Suppressor macrophage treated with lipopolysaccharide for 1 hour (primary cell): Measurements from ENCODE around the gene CTRB1.
"Not testable (repeated sequence)": the region's sequence is repeated elsewhere in the genome, so short reads cannot be mapped to it uniquely, and the experiment has no call there.

Experiments used
- DNase-seq, 3 donors: peaks; one replicate each; pipeline ENCODE4 v3.0.0-alpha.2; 2020 to 2022

Gene CTRB1

GRCh38 chr16:75242436-75243078, 23.8 kb downstream of the CTRB1 start:
- DNase-seq: not testable (repeated sequence)

DNA sequence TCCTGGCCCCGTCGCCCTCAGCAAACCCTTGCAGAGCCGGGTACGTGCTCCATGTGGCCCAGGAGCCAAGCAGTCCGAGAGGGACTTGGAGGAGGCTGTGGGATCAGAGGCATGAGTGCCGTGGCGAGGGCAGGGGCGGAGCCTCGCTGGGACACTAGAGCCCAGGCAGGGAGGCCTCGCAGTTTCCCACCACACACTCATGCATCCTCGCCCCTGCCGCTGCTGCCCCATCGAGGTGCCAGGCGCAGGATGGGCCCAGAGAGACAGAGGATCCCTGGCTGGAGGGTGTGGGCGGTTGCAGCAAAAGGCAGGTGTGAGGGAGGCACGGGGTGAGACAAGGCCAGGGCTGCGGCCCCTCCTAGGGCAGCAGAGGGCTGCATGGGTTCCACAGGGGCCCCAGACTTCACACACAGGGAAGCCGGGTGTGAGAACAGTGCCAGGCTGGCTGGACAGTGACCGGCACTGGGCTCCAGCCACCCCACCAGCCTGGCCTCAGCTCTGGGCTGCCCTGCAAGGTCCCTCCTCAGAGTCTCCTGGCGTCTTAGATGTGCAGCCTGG, 25.0 kb downstream of the CTRB1 start:
- DNase-seq: no peak

GRCh38 chr16:75244225-75244809, 25.5 kb downstream of the CTRB1 start:
- DNase-seq: peak; percentile 38 to 70 (median 42)

DNA sequence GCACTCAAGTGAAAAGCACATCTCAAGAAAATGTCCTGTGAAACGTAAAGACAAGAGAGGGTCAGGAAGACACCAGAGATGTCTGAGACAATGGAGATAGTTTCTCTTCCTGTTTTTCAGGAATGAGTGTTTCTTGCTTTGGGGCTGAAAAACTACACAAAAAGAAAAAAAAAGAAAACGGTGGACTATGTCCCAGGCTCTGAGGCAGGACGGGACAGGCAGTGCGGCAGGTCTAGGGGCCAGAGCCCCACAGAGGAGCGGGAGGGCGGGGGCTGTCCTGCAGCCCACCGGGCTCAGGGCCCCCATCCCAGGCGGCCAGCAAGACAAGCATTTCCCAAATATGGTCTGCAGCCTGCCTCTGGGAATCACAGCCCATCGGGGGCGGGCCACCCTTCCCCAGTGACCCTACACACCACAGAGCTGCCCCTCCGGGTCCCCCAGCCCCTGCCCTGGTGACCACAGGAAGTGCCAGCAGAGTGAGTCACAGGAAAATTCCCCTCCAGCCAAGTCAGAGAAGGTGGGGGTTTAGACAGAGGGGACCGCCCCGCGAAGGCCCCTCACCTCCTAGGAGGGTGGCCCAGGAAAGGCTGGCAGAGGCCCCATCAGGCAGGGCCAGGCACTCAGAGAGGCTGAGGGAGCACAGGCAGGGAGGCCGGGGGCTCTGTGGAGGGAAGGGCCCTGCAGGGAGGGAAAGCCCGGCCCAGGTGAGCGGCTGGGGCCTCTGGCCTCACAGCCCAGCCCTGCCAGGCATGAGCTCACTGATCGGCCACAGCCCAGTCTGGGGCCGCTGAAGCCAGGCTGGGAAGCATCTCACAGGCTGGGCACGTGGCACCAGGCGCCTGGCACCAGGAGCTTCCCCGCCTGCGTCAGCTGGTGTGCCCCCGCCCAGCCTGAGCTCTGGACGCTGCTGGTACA, 26.3 kb downstream of the CTRB1 start:
- DNase-seq: peak; percentile 56 to 77 (median 69)

- no peak for DNase-seq
Observed at GRCh38 chr16:75246504-75247205, 27.9 kb downstream of the CTRB1 start.

DNA sequence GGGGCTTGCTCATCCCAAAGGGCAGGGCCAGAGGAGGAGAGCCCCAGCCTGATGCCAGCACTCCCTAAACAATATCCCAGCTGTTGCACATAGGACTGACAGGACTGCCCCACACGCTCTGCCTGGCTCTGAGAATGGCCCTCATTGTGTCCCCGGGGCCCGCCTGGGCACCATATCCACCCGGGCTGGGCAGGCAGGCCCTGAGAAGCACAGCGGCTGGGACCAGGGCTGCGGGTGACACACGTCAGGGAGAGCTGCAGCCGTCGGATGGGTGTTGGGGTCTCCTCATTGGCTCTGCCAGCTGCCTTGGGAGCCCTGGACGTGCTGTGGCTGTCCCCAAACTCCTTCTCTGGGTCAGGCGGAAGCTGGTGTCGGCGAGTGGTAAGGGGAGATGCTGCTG, 28.5 kb downstream of the CTRB1 start:
- no peak for DNase-seq

DNA sequence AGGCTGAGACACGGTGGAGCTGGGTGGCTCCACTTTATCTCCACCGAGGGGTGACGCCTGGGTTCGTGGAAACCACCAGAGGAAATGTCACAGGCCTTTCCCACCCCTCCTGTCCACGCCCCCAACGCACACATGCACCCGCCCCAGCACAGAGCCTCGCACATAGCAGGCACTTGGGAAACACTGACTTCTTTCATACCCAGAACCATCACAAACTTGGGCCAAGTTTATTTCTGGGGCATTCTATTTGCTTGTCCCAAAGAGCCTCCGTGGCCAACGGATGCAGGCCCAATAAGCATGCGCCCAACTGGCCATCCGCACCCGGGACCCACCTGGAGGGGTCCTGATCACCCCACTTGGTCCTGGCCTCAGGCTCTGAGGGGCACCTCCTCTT, 29.4 kb downstream of the CTRB1 start:
- peak in 1 of 3 donors; percentile 48 for DNase-seq

DNA sequence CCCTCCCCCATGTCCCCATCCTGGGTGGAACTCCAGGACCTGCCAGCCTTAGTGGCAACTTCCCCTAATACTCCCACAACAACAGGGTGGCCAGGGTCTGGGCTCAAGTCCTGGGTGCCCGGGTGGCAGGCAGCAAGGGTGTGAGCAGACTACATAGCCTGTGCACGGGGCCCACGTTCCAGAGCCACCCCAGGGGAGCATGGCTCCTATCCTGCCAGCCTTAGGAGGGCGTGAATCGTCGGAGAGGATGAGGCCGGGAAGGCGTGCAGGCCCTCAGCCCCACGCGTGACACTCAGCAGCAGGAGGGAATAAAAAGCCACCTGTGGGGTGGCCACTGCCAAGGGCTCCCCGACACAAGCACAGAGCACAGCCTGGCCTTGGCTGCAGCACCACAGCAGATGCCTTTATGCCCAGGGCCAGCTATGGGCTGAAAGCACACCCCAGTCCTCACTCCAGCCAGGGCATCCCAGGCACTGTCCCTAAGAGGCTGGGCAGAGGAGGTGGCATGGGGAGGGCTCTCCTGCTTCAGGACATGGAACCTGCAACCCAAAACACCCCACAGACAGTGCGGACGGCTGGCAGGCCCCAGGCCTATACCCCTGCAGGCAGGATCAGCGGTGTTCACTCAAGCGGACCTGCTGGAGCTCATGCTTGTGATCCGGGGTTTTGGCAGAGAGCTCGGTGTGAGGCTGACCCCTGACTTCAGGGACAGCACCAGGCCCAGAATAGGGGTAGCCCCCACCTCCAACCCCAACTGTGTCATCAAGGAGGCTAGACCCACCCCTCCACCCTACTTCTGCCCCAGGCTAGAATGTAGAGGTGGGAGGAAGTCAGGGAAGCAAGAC, 30.0 kb downstream of the CTRB1 start:
- no peak for DNase-seq

GRCh38 chr16:75249441-75249840, 30.7 kb downstream of the CTRB1 start:
- no peak for DNase-seq

DNA sequence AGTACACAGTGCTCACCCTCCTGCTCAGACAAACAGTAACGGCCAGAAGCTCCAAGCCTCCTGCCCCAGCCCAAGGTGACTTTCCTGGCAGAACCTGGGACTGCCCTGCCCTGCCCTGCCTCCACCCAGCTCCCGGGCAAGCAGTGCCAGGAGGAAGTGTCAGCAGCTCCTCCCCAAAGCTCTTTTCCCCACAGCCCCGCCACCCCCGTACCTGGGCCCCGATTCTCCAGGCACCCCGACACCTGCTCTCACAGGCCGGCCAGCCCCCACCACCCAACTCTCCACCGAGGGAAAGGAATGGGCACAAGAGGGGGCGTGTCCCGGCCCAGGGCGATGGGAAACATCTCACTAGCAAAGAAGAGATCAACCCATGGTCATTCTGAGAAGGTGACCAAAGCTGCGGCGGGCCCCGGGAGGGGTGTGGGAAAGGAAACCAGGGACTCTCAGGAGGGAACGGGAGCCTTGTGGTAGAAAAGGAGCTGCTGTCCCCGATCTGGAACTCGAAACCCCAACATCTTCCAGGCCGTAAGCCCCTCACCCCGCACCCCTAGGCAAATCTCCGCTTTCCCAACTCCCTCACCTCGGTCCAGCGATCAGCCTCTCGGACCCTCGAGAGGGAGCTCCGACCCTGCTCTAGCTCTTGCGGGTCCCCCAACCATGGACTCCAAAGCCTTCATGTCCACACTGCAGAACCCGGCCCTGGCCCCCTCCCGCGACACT, 31.5 kb downstream of the CTRB1 start:
- peak in 1 of 3 donors; percentile 50 for DNase-seq

DNA sequence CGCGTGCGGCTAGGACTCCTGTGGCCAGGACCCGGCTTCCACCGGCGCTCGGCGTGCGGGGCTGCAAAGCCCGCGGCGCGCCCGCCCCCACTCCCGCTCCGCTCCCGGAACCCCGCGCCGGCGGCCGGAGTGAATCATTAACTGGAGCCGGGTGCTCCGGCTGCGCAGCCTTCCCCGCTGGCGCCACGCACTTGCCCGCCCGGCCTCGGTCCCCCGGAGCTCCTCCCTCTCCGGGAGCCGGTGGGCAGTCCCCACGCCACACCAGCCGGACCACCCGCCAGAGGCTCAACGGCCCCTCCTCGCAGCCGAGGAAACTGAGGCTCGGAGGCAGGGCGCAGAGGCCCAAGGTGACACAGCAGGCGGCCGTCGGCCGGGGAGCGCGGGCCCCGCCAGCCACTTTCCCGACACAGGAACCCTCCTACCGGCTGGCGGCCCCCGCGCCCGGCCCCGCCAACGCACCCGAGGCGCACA, 32.1 kb downstream of the CTRB1 start:
- DNase-seq: peak; percentile 48 to 74 (median 48)

GRCh38 chr16:75251280-75252048, 32.7 kb downstream of the CTRB1 start, which contains the start of gene BCAR1:
TSS of gene BCAR1 (minus strand) at chr16:75251624. CDS start at chr16:75251482, 142 bp downstream.
- DNase-seq: peak; percentile 76 to 93 (median 80)

DNA sequence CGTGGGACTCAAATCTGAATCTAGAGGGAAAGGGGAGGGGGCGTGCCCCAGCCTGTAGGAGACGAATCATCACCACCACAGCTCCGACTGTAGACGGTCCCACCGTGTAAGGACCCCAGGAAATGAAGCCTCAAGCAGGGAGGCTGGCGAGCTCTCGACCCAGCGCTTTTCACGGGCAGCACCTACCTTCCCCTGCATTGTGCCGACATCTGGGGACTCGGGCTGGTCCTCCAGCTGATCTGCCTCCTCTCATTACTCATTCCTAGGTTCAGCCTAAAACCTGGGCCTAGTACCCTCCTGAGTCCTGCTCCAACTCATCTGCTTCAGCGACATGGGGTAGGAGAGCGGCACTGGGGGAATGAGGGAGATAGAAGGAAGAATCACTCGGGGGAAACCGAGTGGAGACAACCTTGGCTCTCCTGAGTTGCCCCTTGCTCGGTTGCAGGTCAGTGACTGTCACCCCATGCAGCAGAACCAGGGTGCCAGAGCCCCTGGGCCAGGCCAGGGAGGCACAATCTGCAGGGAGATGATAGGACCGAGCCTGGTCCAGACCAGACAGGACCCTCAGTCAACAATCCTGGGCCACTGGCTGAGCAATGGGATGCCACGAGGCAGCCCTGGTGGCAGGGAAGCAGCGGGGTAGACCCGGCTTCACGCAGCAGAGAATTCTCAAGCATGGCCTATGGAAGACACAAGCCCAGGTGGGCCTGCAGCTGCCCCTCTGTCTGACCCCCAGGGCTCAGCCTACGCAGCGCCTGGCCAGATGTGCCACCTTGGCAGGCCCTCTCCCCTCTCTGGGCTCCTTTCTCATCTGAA, 33.5 kb downstream of the CTRB1 start:
- no peak for DNase-seq

- no peak for DNase-seq
Observed at GRCh38 chr16:75252946-75253911, 34.4 kb downstream of the CTRB1 start.

DNA sequence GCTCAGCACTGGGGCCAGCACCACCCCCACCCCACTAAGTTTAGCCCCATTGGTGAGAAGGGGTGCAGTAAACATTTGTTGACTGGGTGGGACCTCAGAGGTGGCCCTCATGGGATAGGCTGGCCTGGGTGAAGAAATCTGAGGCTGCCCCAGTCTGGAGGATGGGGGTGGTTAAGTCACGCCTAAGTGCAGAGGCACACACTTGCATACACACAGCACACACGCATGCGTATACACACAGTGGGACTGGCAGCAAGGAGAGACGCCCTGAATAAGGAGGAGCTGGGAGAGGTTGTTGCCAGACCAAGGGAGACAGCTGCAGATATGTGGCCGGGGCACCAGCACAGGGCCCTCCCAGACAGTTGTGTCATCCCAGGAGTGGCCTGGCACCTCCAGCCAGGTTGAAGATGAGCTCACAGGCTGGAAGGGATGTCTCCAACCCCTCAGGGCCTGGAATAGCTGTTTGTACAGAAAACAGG, 35.6 kb downstream of the CTRB1 start:
- DNase-seq: no peak

DNA sequence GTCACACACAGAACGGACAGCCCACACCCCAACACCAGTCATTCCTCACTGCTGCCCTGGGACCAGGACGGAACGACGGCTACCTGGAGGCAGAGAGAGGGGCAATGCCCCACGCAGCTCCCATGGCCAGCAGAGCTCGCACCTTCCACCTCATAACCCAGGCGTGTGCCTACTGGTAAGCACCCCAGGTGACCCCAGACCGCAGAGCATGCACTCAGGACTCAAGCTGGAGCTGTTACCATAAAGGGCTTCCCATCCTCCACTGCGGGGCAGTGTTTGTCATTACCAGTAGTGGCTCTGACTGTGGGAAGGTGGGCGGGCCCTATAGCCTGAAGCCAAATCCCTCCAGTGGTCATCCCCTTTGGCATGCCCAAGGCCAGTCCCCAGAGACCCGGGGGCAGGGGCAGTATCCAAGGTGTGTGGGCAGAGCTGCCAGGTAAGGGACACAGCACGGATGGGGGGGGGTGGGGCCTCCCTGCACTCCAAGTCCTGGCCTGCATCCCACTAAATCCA, 37.3 kb downstream of the CTRB1 start:
- peak in 1 of 3 donors; percentile 51 for DNase-seq

DNA sequence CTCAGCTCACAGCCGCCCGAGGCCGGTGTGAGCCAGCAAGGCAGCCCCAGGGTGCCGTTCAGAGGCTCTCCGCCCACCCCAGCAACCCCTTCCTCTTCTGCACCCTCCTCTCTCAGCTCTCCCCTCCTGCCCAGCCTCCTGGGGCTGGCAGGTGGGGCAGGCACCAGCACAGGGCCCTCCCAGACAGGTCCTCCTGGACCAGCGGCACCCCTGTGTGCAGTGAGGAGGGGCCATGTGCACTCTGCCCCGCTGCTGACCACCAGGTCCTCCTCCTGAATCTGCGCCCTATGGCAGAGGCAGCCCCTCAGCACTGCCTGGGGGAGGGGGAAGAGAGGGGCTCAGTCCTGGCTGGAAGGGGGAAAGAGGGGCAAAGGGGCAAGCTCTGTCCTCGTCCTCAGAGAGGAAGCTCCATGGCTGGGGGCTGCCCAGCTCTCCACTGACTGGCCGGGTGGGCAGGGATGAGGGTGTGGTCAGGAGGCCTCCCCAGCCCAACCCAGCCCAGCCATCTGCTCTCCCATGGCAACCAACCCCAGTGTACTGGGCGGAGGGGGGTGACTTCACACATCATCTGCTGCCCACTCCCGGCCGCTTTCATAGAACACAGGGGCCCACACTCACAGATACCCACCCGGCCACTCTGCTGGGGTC, 38.0 kb downstream of the CTRB1 start:
- no peak for DNase-seq
